Erythroblast (primary cell): ENCODE measurements around the gene PODN.

Experiments used
- GATA1 ChIP-seq: IDR thresholded peaks from 2 replicates; pipeline ENCODE4 v1.6.1; 2011; ENCODE audit warnings: low read depth, mild to moderate bottlenecking, control low read depth, low read length, moderate library complexity
- POLR2A ChIP-seq: IDR thresholded peaks from 2 replicates; pipeline ENCODE4 v1.6.1; 2011; ENCODE audit warnings: mild to moderate bottlenecking, low read length

DNA sequence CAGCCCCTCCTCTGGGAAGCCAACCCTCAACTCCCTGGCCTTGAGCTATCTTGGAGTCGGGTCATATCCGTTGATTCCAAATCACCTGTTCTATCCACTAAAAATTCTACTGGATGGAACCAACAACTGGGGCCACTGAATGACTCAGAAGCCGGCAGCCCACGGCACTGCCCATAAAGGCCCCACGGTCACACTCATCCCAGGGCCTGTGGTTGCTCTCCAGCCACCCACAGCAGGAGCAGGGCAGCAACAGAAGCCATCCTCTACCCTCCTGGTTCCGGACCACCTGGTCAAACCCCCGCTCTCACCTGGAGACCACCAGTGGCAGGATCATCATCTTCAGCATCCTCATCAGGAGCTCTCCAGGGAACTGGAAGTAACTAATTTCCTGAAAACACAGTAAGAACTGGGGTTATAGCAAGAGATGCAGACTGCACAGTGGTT, 72.1 kb downstream of the PODN start:
- TF ChIP-seq GATA1 (no peak), POLR2A (no peak)
